ENCODE measurements around the gene INSL3. TPM values are rescaled to one million over a fixed set of nuclear protein-coding genes. Genes with fewer than 3 reads are reported as not detected.

INSL3 gene
- total and polyA plus RNA-seq, 2 of the 13 experiments (the other 11 are each of a cell fraction or from before 2014, with no cell fraction given): 0.30 TPM; not detected in 1

DNA sequence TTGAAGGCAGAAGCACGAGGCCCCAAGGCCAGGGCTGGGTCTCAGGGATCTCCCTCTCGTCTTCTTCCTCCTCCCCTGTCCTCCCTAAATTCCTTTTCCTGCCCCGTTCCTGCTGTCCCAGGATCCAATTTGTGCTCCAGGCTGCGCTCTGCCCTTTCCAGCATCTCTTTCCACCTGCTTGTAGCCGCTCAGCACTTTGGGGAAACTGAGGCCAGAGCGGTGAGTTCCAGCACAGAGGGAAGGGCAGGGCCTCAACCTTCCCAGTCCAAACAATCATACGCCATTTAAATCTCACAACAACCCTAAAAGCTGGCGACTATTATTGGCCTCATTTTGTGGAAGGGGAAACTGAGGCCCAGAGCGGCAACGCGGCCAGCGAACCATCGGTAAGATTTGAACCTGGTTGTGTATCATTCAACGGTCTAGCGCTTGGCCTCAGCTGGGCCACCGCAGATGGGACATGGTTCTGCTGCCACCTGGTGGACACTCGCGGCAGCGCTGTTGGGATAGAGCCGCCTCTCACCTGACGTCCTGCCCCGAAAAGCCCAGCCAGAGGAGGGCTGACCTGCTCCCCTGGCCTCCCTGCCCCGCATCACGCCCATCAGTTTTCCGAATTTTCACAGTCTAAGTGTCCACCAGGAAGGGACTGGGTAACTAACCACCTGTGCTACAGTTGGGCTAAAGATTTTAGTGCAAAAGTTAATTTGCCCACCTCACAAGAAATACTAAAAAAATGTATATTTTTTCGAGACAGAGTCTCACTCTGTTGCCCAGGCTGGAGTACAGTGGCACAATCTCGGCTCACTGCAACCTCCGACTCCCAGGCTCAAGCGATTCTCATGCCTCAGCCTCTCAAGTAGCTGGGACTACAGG, 34.2 kb upstream of the INSL3 start (continued):
- TF ChIP-seq, protein P1, sequence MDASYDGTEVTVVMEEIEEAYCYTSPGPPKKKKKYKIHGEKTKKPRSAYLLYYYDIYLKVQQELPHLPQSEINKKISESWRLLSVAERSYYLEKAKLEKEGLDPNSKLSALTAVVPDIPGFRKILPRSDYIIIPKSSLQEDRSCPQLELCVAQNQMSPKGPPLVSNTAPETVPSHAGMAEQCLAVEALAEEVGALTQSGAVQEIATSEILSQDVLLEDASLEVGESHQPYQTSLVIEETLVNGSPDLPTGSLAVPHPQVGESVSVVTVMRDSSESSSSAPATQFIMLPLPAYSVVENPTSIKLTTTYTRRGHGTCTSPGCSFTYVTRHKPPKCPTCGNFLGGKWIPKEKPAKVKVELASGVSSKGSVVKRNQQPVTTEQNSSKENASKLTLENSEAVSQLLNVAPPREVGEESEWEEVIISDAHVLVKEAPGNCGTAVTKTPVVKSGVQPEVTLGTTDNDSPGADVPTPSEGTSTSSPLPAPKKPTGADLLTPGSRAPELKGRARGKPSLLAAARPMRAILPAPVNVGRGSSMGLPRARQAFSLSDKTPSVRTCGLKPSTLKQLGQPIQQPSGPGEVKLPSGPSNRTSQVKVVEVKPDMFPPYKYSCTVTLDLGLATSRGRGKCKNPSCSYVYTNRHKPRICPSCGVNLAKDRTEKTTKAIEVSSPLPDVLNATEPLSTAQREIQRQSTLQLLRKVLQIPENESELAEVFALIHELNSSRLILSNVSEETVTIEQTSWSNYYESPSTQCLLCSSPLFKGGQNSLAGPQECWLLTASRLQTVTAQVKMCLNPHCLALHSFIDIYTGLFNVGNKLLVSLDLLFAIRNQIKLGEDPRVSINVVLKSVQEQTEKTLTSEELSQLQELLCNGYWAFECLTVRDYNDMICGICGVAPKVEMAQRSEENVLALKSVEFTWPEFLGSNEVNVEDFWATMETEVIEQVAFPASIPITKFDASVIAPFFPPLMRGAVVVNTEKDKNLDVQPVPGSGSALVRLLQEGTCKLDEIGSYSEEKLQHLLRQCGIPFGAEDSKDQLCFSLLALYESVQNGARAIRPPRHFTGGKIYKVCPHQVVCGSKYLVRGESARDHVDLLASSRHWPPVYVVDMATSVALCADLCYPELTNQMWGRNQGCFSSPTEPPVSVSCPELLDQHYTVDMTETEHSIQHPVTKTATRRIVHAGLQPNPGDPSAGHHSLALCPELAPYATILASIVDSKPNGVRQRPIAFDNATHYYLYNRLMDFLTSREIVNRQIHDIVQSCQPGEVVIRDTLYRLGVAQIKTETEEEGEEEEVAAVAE (CRISPR knock-in tag; IDR thresholded peaks at IDR 0.05; ENCODE audit: borderline replicate concordance): peak; percentile 29; the same call in 1 of the 2 replicates
- TF ChIP-seq, protein P2, sequence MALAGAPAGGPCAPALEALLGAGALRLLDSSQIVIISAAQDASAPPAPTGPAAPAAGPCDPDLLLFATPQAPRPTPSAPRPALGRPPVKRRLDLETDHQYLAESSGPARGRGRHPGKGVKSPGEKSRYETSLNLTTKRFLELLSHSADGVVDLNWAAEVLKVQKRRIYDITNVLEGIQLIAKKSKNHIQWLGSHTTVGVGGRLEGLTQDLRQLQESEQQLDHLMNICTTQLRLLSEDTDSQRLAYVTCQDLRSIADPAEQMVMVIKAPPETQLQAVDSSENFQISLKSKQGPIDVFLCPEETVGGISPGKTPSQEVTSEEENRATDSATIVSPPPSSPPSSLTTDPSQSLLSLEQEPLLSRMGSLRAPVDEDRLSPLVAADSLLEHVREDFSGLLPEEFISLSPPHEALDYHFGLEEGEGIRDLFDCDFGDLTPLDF (CRISPR knock-in tag; IDR thresholded peaks at IDR 0.05): no peak
- TF ChIP-seq, protein P3, sequence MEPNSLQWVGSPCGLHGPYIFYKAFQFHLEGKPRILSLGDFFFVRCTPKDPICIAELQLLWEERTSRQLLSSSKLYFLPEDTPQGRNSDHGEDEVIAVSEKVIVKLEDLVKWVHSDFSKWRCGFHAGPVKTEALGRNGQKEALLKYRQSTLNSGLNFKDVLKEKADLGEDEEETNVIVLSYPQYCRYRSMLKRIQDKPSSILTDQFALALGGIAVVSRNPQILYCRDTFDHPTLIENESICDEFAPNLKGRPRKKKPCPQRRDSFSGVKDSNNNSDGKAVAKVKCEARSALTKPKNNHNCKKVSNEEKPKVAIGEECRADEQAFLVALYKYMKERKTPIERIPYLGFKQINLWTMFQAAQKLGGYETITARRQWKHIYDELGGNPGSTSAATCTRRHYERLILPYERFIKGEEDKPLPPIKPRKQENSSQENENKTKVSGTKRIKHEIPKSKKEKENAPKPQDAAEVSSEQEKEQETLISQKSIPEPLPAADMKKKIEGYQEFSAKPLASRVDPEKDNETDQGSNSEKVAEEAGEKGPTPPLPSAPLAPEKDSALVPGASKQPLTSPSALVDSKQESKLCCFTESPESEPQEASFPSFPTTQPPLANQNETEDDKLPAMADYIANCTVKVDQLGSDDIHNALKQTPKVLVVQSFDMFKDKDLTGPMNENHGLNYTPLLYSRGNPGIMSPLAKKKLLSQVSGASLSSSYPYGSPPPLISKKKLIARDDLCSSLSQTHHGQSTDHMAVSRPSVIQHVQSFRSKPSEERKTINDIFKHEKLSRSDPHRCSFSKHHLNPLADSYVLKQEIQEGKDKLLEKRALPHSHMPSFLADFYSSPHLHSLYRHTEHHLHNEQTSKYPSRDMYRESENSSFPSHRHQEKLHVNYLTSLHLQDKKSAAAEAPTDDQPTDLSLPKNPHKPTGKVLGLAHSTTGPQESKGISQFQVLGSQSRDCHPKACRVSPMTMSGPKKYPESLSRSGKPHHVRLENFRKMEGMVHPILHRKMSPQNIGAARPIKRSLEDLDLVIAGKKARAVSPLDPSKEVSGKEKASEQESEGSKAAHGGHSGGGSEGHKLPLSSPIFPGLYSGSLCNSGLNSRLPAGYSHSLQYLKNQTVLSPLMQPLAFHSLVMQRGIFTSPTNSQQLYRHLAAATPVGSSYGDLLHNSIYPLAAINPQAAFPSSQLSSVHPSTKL (CRISPR knock-in tag; IDR thresholded peaks at IDR 0.05): 0 out of 2 replicates have a peak, but pooled peaks have one; percentile 30
- TF ChIP-seq ZNF33A (CRISPR knock-in tag; IDR thresholded peaks at IDR 0.05; ENCODE audit: borderline replicate concordance) (no peak), RBAK (CRISPR knock-in tag; IDR thresholded peaks at IDR 0.05) (no peak), SALL2 (CRISPR knock-in tag; IDR thresholded peaks at IDR 0.05) (peak; percentile 82), ZBTB3 (CRISPR knock-in tag; IDR thresholded peaks at IDR 0.05; ENCODE audit: borderline replicate concordance, low read depth) (no peak), SSRP1 (CRISPR knock-in tag; IDR thresholded peaks at IDR 0.05) (no peak), MZF1 (CRISPR knock-in tag; IDR thresholded peaks at IDR 0.05; ENCODE audit: borderline replicate concordance) (no peak), FLYWCH1 (CRISPR knock-in tag; IDR thresholded peaks at IDR 0.05) (no peak), CBX5 (CRISPR knock-in tag; IDR thresholded peaks at IDR 0.05; ENCODE audit: borderline replicate concordance) (no peak; the same call in 1 of the 2 replicates), GPN1 (CRISPR knock-in tag; IDR thresholded peaks at IDR 0.05; ENCODE audit: borderline replicate concordance) (no peak)
- TF ChIP-seq, protein P4, sequence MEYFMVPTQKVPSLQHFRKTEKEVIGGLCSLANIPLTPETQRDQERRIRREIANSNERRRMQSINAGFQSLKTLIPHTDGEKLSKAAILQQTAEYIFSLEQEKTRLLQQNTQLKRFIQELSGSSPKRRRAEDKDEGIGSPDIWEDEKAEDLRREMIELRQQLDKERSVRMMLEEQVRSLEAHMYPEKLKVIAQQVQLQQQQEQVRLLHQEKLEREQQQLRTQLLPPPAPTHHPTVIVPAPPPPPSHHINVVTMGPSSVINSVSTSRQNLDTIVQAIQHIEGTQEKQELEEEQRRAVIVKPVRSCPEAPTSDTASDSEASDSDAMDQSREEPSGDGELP (IDR thresholded peaks at IDR 0.05; ENCODE audit: borderline replicate concordance, low read depth): peak; percentile 85; the same call in 1 of the 2 replicates
- TF ChIP-seq, protein P5, sequence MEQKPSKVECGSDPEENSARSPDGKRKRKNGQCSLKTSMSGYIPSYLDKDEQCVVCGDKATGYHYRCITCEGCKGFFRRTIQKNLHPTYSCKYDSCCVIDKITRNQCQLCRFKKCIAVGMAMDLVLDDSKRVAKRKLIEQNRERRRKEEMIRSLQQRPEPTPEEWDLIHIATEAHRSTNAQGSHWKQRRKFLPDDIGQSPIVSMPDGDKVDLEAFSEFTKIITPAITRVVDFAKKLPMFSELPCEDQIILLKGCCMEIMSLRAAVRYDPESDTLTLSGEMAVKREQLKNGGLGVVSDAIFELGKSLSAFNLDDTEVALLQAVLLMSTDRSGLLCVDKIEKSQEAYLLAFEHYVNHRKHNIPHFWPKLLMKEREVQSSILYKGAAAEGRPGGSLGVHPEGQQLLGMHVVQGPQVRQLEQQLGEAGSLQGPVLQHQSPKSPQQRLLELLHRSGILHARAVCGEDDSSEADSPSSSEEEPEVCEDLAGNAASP (CRISPR knock-in tag; IDR thresholded peaks at IDR 0.05; ENCODE audit: borderline replicate concordance): peak; percentile 53; the same call in 1 of the 2 replicates
- TF ChIP-seq, protein P6, sequence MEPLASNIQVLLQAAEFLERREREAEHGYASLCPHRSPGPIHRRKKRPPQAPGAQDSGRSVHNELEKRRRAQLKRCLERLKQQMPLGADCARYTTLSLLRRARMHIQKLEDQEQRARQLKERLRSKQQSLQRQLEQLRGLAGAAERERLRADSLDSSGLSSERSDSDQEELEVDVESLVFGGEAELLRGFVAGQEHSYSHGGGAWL (CRISPR knock-in tag; IDR thresholded peaks at IDR 0.05): no peak
